ENCODE measurements around the gene BACH2.

- no peak for TF ChIP-seq POLR2A (IDR thresholded peaks at IDR 0.05; ENCODE audit: low read depth, low read length)
- no peak for TF ChIP-seq RFX5 (IDR thresholded peaks at IDR 0.05; ENCODE audit: low read depth, low read length)
- no peak for TF ChIP-seq FOS (IDR thresholded peaks at IDR 0.05; ENCODE audit: low read depth, low read length)
- no peak for TF ChIP-seq CTCF (conservative IDR thresholded peaks at IDR 0.05; ENCODE audit: low read depth, low read length)
- no peak for TF ChIP-seq CHD1 (IDR thresholded peaks at IDR 0.05; ENCODE audit: low read depth, low read length)
- TF ChIP-seq USF2 (IDR thresholded peaks at IDR 0.05; ENCODE audit: low read depth, low read length) = no peak
- TF ChIP-seq ELK1 (IDR thresholded peaks at IDR 0.05; ENCODE audit: borderline replicate concordance, low read depth, low read length) = no peak
- no peak for TF ChIP-seq RCOR1 (IDR thresholded peaks at IDR 0.05; ENCODE audit: insufficient replicate concordance, low read length)
- TF ChIP-seq BHLHE40 (IDR thresholded peaks at IDR 0.05; ENCODE audit: low read depth, low read length) = no peak
- no peak for TF ChIP-seq SMC3 (IDR thresholded peaks at IDR 0.05; ENCODE audit: low read depth, low read length)
- no peak for TF ChIP-seq CEBPB (IDR thresholded peaks at IDR 0.05; ENCODE audit: low read depth, low read length)
- no peak for TF ChIP-seq MAFK (IDR thresholded peaks at IDR 0.05; ENCODE audit: low read depth, low read length)
- no peak for TF ChIP-seq RAD21 (IDR thresholded peaks at IDR 0.05; ENCODE audit: low read length)
- no peak for TF ChIP-seq NFE2L2 (IDR thresholded peaks at IDR 0.05; ENCODE audit: low read depth, low read length)
Measured at GRCh38 chr6:90322976-90323474, 26.4 kb upstream of the BACH2 start.
